GM08714 (cell line): ENCODE data around the gene COL25A1.
"Not testable (repeated sequence)": the region's sequence is repeated elsewhere in the genome, so short reads cannot be mapped to it uniquely, and the experiment has no call there.

Experiments
- H3K4me3 ChIP-seq: fragments of 200-500 bp; sonication (Bioruptor generic); 2 replicates; pipeline ENCODE4 v1.5.1; 2014; ENCODE audit warnings: mild to moderate bottlenecking, low read length, inconsistent platforms
- ZNF274 ChIP-seq: IDR thresholded peaks from 2 replicates; pipeline ENCODE4 v1.6.1; 2012; ENCODE audit warnings: mild to moderate bottlenecking, low read depth, low read length

COL25A1 gene

GRCh38 chr4:108900018-108900580, 402.4 kb downstream of the COL25A1 start:
- TF ChIP-seq ZNF274, result no peak
- H3K4me3 ChIP-seq, result no peak overlapping the region

- TF ChIP-seq ZNF274, result no peak
- no peak overlapping the region for H3K4me3 ChIP-seq
These were observed 409.0 kb downstream of the COL25A1 start for GRCh38 chr4:108893468-108893867.

GRCh38 chr4:108891896-108892590, 410.4 kb downstream of the COL25A1 start:
- no peak overlapping the region for H3K4me3 ChIP-seq
- no peak for TF ChIP-seq ZNF274

- no peak for TF ChIP-seq ZNF274
These were observed 412.0 kb downstream of the COL25A1 start for GRCh38 chr4:108890484-108890881.

GRCh38 chr4:108889696-108890483, 412.6 kb downstream of the COL25A1 start:
- TF ChIP-seq ZNF274, result no peak
- no peak overlapping the region for H3K4me3 ChIP-seq

More at GRCh38 chr4:108890484-108890881, 412.0 kb downstream of the COL25A1 start:
- H3K4me3 ChIP-seq, result no peak overlapping the region

- TF ChIP-seq ZNF274, result no peak
- H3K4me3 ChIP-seq, result no peak overlapping the region
These were observed 413.7 kb downstream of the COL25A1 start for GRCh38 chr4:108888769-108889168.

- H3K4me3 ChIP-seq, result no peak overlapping the region
- no peak for TF ChIP-seq ZNF274
These were observed 415.4 kb downstream of the COL25A1 start for GRCh38 chr4:108887034-108887433.

- TF ChIP-seq ZNF274, result no peak
- H3K4me3 ChIP-seq, result no peak overlapping the region
These were observed 417.2 kb downstream of the COL25A1 start for GRCh38 chr4:108885211-108885610.

- H3K4me3 ChIP-seq, result no peak overlapping the region
- no peak for TF ChIP-seq ZNF274
These were observed 417.9 kb downstream of the COL25A1 start for GRCh38 chr4:108884596-108884995.

GRCh38 chr4:108881986-108882385, 420.5 kb downstream of the COL25A1 start:
- no peak overlapping the region for H3K4me3 ChIP-seq
- TF ChIP-seq ZNF274, result no peak

- H3K4me3 ChIP-seq, result no peak overlapping the region
- no peak for TF ChIP-seq ZNF274
These were observed 421.3 kb downstream of the COL25A1 start for GRCh38 chr4:108881190-108881589.

GRCh38 chr4:108878806-108879205, 423.7 kb downstream of the COL25A1 start:
- no peak for TF ChIP-seq ZNF274
- H3K4me3 ChIP-seq, result no peak overlapping the region

- no peak for TF ChIP-seq ZNF274
- no peak overlapping the region for H3K4me3 ChIP-seq
These were observed 424.6 kb downstream of the COL25A1 start for GRCh38 chr4:108877821-108878220.

GRCh38 chr4:108874806-108875205, 427.7 kb downstream of the COL25A1 start:
- H3K4me3 ChIP-seq, result no peak overlapping the region
- no peak for TF ChIP-seq ZNF274

- not testable (repeated sequence) for H3K4me3 ChIP-seq
These were observed 432.5 kb downstream of the COL25A1 start for GRCh38 chr4:108869970-108870369.
